Measurements from ENCODE around the gene GRK1.

GRK1 gene

DNA sequence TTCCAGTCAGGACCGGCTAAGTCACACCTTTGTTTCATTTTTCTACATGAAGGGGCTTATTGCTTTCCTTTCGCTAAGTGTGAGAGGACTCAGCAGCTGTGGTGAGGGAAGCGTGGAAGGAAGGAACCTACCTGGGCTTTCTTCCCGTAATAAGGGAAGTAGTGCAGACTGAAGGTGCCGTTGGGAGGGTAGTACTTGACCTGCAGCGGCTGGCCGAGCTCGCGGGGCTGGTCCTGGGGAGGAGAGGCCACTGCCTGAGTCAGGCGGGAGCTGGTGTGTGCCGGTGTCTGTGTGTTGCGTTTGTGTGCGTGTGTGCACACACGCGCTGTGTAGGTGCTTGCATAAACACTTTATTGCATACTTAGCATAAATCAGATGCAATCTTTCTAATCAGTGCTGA lies 16.7 kb upstream of the GRK1 start:
- TF ChIP-seq POLR2A (IDR thresholded peaks at IDR 0.05; ENCODE audit: low read length) (no peak), GATA1 (IDR thresholded peaks at IDR 0.05; ENCODE audit: low read depth, low read length) (no peak)
- DNase-seq, result no peak

DNA sequence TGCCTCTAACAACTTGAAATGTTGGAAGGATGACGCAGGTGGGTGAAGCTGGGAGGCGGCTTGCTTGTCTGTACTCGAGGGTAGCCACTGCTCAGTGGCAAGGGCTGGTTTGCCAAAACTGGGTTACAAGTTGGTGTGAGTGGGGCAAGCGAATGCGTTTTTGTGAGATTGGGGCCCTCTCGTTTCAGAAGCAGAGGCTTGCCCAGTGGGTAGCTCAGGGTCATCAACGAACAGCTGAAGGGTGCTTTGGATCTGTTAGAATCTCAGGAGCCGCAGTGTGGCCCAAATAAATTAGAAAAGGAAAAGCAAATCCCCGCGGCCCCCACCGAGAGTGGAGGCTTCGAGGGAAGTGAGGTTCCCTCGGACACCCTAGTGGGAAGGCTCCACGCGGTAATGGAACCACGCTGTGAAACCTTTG lies 16.3 kb upstream of the GRK1 start:
- TF ChIP-seq POLR2A (IDR thresholded peaks at IDR 0.05; ENCODE audit: low read length) (no peak), GATA1 (IDR thresholded peaks at IDR 0.05; ENCODE audit: low read depth, low read length) (no peak)
- no peak for DNase-seq

GRCh38 chr13:113651511-113652403 lies 15.3 kb upstream of the GRK1 start:
- DNase-seq, result no peak
- no peak for TF ChIP-seq POLR2A (IDR thresholded peaks at IDR 0.05; ENCODE audit: low read length)

GRCh38 chr13:113652404-113653263 lies 14.4 kb upstream of the GRK1 start:
- TF ChIP-seq GATA1 (IDR thresholded peaks at IDR 0.05; ENCODE audit: low read depth, low read length), result no peak
- TF ChIP-seq POLR2A (IDR thresholded peaks at IDR 0.05; ENCODE audit: low read length), result no peak
- no peak for DNase-seq

DNA sequence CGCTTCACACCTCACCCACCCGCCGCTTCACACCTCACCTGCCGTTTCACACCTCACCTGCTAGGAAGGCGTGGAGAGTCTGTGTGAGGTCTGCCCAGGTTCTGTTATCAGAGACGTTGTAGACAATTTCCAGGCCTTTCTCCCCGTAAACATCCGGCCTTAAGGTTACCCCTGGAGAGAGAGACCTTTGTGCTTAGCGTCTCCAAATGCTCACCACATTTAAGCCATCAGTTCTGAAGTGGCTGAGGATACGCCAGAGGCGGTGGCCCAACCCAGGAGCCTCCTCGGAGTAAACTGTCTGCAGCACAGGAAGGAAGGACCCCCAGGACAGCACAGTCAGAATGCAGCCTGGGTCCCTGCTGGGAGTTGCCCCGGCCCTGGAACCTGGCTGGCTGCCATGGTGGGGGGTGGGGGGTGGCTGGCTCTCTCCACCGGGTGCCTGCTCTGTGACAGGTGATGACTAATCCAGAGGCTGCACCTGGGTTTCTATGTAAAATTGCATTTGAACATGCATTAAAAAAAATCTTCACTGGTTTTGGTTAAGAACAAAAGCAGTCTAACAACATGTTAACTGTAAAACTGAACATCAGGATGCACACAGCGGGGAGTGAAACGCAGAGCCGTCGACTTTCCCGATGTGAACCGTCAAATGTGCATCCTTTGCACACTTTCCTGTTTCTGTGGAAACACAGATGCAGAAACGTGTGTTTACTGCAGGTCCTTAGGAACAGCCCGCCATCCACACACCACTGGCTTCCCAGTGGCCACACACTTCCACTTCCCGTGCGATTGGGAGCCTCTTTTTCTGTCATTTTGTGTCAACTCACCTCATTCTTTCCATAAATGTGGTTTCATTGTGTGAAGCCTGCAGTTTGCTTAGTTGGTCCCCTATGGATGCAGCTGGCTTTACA lies 13.5 kb upstream of the GRK1 start:
- no peak for TF ChIP-seq GATA1 (IDR thresholded peaks at IDR 0.05; ENCODE audit: low read depth, low read length)
- TF ChIP-seq POLR2A (IDR thresholded peaks at IDR 0.05; ENCODE audit: low read length), result no peak
- DNase-seq, result no peak

DNA sequence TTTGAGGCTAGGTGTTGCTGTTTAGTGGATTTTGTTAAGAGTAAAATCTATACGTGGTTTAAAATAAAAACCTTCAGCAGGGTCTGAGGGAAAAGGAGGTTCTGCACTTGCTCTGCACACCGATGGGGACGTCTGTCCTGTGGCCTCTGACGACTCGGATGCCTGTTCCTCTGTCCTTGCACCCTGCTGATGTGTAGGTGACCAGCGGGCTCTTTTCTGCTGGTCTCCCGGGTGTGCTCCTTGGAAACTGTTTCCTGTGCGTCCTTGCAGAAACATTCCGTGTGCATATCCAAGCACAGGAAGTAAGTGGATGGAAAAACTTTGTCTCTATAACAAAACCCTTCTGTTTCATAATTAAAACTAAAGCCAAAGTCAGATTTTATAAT lies 12.9 kb upstream of the GRK1 start:
- DNase-seq, result no peak
- no peak for TF ChIP-seq GATA1 (IDR thresholded peaks at IDR 0.05; ENCODE audit: low read depth, low read length)
- TF ChIP-seq POLR2A (IDR thresholded peaks at IDR 0.05; ENCODE audit: low read length), result no peak

DNA sequence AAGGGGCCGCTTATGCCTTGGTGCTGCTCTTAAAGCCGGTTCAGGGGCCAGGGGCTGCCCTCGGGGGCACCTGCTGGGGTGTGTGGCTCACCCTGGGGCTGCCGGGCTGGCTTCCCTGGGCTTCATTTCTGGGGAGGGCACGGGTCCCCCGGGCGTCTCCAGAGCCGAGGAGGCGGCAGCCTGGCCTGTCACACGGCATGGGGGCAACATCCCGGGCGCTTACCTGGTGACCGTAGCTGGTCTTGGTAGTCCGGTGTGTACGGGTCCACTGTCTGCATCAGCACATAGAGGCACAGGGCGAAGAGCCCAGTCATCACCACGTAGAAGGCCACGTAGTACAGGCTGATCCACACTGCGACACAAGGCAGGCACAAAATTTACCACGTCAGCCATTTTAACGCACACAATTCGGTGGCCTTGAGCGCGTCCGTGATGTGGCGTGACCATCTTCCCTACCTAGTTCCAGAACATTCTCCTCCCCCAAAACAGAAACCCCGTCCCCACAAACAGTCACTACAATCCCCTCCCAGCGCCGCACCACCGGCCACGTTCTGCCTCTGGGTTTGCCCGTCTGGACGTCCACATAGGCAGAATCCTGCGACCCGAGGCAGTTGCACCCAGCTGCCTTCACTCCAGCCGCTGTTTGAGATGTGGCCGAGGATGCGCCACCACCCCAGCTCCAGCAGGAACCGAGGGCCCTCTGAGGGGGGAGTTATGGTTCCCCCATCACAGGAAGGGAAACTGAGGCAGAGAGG lies 12.3 kb upstream of the GRK1 start:
- no peak for DNase-seq
- TF ChIP-seq GATA1 (IDR thresholded peaks at IDR 0.05; ENCODE audit: low read depth, low read length) (no peak), POLR2A (IDR thresholded peaks at IDR 0.05; ENCODE audit: low read length) (no peak)

DNA sequence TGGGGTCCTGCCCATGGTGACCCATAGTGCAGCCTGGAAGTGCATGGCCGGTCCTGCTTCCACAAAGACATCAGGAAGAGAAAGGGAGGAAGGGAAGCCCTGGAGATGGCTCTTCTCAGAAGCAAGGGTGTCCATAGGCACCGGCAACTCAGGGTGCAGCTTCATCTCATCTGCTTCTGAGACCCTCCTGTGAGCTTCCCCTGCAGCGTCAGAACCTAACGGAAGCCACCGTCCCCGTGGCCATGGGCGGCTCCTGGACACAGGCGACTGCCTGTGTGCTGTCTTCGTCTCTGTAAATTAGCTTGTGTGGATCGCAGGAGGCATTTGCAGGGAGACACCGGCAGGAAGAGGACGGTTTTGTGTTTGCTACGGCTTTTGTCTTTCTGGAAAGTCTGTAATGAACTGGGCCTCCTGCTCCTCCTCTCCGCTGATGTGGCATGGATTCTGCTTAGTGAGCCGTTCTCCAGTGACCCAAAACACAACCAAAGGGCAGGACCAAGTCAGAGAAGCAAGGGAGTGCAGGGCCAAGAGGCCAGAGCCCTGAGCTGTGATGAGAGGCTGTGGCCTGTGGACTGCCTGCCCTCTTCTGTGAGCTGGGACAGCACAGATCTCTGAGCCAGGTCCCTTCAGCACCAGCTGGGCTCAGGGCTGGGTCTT lies 11.5 kb upstream of the GRK1 start:
- no peak for DNase-seq
- no peak for TF ChIP-seq GATA1 (IDR thresholded peaks at IDR 0.05; ENCODE audit: low read depth, low read length)

- DNase-seq, result no peak
Observed at GRCh38 chr13:113656003-113656588, 10.9 kb upstream of the GRK1 start.

DNA sequence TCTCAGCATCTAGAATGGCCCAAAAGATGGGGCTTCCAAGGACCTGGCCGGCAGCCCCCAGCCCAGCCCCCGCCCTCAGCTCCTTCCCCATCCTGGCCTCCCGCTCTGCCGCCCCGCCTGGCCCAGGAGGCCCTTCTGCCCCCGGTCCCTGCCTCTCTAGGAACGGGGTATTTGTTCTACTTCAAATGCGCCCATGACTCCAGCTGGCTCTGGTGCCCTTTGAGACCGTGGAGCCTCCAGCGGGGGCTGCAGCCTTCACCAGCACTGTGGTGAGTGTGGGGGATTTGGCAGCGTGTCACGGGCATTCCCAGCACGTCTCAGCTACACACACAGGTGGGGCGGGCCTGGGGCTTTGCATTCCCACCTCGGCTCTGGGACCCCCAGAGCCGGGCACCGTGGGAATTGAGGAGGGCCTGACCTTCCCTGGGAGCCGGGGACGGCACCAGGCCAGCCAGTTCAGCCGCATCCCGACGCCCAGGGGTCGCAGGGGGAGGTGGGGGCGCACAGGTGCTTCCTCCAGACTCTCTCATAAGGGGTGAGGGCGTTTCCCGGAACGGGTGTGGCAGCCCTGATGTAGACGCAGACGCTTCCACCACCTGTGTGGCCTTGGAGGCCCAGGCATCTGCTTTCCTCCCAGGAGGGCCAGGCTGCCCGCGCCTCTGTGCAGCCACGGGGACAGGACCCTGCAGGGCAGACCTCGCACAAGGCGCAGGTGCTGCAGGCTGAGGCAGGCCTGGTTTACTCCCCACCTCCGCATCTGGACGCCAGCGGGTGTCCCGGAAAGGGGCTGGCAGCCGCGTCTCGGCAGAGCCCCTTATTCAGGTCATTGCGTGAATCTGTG lies 10.0 kb upstream of the GRK1 start:
- TF ChIP-seq GATA1 (IDR thresholded peaks at IDR 0.05; ENCODE audit: low read depth, low read length), result no peak
- no peak for TF ChIP-seq POLR2A (IDR thresholded peaks at IDR 0.05; ENCODE audit: low read length)
- no peak for DNase-seq

More at GRCh38 chr13:113656003-113656588, 10.9 kb upstream of the GRK1 start:
- TF ChIP-seq GATA1 (IDR thresholded peaks at IDR 0.05; ENCODE audit: low read depth, low read length) (no peak), POLR2A (IDR thresholded peaks at IDR 0.05; ENCODE audit: low read length) (no peak)

Measured in erythroblast (primary cell).